GM19193 (cell line): ENCODE results near the gene CAP2.

Source experiments
- POLR2A ChIP-seq: IDR thresholded peaks from 4 replicates; pipeline ENCODE4 v1.6.1; 2011; ENCODE audit not compliant: insufficient read depth, insufficient read length; ENCODE audit errors: extremely low read depth

CAP2 gene

DNA sequence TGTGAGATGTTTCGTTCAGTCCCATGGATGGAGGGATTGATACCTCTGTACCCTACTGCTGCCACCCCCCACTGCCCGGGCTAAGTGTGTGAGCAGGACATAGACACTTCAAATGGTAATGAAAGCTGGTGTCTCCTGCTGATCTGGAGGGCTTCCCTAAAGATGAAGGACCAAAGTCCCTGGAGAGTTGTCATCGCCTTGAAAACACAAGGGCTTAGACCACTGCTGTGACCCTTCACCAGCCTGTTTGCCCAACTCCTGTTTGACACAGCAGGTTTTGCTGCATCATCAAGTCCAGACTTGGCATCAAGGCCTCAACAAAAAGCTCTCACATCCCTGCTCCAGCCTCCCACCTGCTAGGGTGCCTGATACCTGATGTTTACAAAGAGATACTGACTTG, 148.8 kb downstream of the CAP2 start:
- TF ChIP-seq POLR2A, result no peak

DNA sequence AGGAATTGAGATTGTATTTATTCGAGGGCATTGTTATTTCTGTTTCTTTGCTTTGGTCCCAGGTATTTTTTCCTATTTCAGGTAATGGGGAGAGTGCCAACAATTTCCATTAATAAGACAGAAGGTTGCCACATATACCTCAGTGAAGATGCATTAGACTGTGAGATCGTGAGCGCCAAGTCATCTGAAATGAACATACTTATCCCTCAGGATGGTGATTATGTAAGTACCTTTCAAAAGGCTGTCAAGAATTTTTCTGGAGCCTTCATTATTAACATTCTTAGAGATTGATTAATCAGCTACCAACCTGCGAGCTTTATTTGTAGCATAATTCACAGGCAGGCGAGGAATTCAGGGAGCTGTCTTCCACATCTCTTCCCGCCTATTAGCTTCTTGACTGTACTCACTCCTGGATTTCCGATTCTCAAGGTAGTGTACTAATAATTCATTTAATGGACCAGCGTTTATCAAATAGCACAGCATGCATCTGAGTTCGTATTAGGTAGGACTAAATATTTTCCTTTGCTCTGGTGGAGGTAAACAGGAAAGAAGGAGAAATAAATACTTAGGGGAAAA, 158.1 kb downstream of the CAP2 start:
- TF ChIP-seq POLR2A, result no peak

DNA sequence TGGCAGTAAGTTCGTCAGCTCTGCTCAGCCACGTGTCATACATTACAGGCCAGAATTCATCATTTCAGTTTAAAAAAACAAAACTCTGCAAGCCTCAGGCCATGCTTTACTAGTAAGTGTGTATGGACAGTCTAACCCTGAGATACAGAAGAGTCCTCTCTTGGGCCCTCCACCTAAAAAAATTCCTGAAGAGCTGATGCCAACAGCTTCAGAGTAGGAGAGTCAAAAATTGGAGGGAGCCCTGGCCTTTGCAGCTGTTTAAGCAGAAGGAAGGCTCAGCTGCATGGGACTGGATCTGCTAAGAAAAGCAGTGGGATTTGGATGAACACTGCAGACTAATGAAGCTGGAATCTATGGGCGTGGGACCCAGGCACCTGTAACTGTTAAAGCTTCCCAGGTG, 159.5 kb downstream of the CAP2 start:
- TF ChIP-seq POLR2A, result no peak

DNA sequence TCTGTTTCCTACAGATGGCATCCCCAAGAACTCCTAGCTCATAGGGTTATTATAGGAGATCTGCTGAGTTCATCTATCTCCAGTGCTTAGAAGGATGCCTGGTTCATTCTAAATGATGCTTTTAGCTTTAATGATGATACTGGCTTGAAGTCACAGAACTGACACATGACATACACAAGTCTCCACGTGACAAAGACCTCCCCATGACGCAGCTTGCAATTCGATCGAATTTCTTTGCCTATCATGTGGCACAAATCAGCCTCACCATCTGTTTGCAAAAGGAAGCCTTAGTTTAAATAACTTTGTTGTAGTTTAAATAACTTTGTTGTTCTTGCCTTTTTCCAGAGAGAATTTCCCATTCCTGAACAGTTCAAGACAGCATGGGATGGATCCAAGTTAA, 162.6 kb downstream of the CAP2 start:
- no peak for TF ChIP-seq POLR2A

DNA sequence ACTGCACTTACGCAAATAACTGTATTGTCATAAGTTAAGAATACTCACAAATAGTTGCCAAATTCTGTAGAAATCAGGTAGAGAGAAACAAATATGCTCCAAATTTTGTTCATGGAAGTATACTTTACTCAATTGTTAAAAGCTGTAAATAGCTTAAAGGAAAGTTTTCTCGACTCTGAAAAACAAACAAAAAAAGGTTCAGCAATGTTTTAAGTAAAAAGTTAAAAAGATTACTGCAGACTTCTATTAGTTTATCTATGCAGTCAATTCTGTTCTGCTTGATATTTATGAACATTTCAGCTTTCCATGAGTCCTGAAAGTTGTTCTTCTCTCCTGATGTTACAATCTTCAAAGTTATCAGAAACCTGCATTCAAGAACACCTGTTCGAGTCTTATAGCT, 169.2 kb downstream of the CAP2 start:
- TF ChIP-seq POLR2A, result no peak

DNA sequence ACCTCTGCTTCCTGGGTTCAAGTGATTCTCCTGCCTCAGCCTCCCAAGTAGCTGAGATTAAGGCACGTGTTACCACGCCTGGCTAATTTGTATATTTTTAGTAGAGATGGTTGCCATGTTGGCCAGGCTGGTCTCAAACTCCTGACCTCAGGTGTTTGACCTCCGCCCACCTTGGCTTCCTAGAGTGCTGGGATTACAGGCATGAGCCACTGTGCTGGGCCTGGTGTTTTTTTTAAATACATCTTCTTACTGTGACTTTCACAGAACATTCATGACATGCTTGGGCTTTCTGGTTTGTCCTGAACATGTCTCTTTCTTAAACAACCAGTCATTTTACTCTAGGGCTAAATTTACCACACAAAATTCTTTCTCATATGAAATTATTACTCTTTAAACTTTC, 172.0 kb downstream of the CAP2 start:
- TF ChIP-seq POLR2A, result no peak

DNA sequence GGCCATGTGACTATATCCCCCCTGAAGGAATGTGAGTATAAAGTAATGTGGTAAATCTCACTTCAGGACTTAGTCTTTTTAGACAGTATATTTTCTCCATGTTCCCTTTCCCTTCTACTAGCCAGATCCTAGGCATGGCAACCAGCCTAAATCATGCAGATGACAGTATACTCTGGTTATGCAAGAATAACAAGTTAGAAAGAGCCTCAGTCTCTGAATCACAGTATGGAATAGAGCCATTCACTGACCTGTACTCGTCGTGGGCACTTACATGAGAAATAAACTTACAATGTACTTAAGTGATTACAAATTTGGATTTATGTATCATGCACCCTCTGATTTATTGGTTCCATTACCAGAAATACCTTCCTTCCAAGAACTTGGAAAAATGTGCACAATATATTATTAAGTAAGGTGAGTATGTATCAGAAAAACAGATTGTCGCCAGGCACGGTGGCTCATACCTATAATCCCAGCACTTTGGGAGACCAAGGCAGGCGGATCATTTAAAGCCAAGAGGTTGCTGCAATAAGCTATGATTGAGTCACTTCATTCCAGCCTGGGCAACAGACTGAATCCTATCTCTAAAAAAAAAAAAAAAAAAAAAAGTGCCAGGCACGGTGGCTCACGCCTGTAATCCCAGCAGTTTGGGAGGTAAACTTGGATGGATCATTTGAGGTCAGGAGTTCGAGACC, 181.6 kb downstream of the CAP2 start:
- no peak for TF ChIP-seq POLR2A

DNA sequence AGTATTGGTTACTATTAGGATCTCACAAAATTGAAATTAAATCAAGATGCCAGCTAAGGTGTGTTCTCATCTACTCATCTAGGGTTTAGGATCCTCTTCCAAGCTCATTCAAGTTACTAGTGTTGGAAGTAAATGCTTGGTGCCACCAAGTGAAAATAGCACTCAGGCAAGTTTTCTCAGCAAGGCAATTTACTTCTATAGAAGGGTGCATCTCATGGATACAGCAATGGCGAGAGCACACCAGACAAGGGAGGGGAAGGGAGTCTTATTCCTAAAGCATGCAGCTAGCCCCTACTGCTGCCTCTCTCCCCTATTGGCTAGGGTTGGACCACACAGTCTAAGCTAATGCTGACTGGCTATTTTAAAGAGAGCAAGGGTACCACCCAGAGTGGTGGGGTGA, 183.7 kb downstream of the CAP2 start:
- TF ChIP-seq POLR2A, result no peak

DNA sequence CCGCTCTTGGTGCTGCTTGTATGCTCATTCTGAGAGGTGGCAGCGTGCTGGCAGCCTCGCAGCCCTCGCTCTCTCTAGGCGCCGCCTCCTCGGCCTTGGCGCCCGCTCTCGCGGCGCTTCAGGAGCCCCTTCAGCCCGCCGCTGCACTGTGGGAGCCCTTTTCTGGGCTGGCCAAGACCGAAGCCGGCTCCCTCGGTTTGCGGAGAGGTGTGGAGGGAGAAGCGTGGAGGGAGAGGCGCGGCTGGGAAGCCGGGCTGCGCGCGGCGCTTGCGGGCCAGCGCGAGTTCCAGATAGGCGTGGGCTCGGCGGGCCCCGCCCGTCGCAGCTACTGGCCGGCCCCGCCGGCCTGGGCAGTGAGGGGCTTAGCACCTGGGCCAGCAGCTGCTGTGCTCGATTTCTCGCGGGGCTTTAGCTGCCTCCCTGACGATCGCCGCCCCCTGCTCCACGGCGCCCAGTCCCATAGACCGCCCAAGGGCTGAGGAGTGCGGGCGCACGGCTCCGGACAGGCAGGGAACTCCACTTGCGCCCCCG, 187.2 kb downstream of the CAP2 start:
- TF ChIP-seq POLR2A, result no peak

DNA sequence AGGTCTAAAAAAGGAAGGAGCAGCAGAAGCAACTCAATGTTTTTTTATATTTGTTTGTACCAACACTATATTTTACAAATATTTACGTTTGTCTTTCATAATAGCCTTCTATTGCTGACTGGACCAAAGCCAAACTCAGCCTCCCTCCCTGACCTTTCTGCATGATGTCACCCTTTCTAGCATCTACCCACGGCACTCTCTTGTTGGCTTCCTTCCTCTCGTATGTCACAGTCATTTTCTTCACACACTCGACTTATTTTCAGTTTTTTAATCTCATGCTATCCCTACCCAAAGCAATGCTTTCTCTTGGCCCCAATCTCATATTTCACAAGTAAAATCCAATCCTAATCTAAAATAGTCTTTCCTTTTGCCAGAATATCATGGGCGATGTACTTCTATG, 190.4 kb downstream of the CAP2 start:
- TF ChIP-seq POLR2A, result no peak

DNA sequence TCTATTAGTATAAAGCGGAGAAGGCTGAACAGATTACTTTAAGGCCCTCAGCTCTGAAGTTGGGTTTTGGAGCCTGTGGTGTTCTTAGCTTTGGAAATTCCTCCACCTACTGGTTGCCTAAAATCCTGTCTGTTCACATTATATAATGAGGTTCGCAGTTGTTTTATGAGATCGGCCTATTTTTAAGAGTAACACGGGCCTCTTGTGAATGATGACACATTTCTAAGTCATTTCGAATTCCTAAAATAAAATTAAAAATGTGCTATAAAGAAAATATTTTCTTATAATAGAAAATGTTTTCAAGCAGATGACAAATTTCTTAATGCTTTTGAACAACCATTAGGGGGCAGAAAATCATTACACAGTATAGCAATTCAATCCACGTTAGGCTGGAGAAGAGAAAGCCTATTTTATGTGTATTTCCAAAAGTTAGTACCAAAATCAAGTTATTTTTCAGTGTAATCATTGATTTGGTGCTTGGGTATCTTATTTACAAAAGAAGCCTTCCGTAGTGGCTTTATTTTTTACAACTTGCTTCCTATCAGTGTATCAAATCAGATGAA, 190.9 kb downstream of the CAP2 start:
- TF ChIP-seq POLR2A, result no peak

DNA sequence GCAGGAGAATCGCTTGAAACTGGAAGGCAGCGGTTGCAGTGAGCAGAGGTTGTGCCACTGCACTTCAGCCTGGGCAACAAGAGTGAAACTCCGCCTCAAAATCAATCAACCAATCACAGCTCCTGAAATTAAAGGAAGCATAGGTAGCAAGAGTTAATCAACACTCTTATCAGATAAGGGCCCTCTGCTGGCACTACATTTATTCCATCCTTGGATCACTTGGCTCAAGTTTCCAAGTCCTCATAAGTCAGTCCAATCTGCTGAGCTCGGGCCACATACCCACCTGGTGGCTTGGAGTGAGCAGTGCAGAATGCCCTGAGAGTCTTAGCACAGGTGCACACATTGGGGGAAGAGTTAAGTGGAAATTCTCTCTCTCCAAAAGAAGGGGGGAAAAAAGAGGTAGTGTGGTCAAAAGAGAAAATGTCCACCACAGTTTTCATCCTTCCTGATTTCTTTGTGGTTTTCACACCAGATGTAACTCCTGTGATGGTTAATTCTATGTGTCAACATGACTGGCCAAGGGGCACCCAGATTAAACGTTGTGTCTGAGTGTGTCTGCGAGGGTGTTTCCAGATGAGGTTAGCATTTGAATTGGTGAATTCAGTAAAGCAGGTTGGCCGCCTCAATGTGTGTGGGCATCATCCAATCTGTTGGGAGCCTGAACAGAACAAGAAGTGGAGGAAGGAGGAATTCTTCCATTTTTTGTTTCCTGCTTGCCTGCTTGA, 192.5 kb downstream of the CAP2 start:
- no peak for TF ChIP-seq POLR2A

DNA sequence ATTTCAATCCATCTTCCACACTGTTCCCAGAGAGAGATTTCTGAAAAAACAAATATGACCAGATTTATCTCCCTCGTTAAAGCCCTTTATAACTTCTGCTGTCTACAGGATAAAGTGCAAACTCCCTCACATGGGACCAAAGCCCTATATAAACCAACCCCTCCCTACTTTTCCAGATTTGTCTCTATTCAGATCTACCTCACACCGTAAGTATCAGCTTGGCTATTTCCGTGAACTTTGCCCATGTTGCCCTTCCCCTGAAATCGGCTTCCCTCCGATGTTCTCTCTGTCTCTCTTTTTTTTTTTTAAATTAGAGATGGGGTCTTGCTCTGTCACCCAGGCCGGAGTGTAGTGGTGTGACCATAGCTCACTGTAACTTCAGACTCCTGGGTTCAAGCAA, 194.6 kb downstream of the CAP2 start:
- no peak for TF ChIP-seq POLR2A

DNA sequence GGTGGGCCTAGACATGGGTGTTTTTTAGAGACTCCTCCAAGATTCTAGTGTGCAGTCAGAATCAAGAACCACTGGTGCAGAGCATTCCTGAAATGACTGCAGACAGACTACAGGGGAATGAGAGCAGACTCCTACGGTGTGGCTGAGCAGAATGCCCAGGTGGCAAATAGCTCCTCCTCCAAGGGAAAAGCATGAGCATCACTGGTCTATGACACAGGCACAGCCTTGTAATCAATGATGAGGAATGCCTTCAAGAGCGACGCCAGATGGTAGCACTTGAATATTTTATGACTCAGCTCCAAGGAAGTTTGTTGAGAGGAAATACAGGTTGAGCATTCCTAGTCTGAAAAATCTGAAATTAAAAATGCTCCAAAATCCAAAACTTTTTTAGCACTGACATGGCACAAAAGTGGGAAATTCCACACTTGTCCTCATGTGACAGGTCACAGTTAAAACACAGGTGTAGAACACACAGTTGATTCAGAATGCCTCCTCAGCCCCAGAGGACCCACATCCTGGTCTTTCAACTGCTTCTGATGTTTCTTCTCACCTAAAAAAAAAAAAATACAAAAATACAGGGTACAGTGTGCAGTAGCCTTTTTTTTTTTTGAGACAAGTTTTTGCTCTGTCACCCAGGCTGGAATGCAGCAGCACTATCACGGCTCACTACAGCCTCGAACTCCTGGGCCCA, 196.2 kb downstream of the CAP2 start:
- no peak for TF ChIP-seq POLR2A

DNA sequence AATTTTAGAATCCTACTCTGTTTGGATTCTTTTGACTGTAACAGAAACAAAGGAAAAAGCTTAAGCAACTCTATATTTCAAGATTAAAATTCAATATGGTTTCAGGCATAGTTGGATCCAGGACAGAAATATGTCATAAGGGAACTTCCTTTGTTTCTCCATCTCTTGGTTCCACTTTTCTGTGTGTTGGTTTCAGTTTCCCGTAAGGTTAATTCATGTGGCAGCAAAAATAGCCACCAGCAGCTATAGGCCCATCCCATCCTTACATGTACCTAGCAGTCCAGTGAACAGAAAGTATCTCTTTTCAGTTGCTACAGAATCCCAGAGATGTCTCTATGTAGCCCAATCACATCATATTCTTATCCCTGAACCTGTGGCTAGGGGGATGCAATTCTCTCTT, 197.9 kb downstream of the CAP2 start:
- TF ChIP-seq POLR2A, result no peak

DNA sequence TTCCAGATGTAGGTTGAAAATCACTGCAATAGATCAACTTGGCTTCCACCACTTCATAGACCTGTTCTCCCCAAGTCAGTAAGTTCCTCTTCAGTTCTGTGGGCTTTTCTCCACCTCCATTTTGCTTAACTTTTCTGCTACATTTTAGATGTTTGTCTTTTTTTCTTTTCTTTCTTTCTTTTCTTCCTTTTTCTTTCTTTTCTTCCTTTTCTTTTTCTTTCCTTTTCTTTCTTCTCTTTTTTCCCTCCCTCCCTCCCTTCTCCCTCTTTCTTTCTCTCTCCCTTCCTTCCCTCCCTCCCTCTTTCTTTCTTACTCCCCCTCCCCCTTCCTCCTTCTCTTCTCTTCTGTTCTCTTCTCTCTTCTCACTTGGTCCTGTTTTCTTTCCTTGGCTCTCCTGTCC, 199.9 kb downstream of the CAP2 start:
- no peak for TF ChIP-seq POLR2A

DNA sequence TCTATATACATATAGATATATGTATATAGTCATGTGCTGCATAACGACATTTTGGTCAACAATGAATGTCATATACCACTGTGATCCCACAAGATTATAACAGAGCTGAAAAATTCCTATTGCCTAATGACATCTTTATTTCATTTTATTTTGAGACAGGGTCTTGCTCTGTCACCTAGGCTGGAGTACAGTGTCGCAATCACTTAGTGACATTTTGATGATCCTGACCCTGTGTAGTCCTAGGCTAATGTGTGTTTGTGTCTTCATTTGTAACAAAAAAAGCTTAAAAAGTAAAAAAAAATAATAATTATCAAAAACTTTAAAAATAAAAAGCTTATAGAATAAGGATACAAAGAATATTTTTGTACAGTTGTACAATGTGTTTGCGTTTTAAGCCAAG, 202.7 kb downstream of the CAP2 start:
- TF ChIP-seq POLR2A, result no peak
